CD4-positive, alpha-beta T cell (primary cell): ENCODE data around the gene PTPRCAP. TPM values are rescaled to one million over a fixed set of nuclear protein-coding genes. Genes with fewer than 3 reads are reported as not detected.

ENCODE experiments used
- ATAC-seq: fragments of 200-7000 bp; cut with Tn5 transposase; one replicate; pipeline ENCODE4 v1.10.0; 2022; ENCODE audit warnings: mild to moderate bottlenecking; ENCODE audit not compliant: poor library complexity
- CTCF ChIA-PET: fragments of 350-600 bp; sonication (Branson Sonifier 250); formaldehyde crosslinking; loops from one replicate; lab custom pipeline; 2021; ENCODE audit warnings: antibody characterized with exemption, inconsistent platforms; lab: Charles Lee
- POLR2A ChIA-PET: fragments of 350-600 bp; sonication (Branson Sonifier 250); formaldehyde crosslinking; loops from one replicate; lab custom pipeline; 2021; ENCODE audit warnings: antibody characterized with exemption, inconsistent platforms; lab: Charles Lee
- DNase-seq, 14 experiments: peaks; one replicate each; pipeline ENCODE4 v3.0.0-alpha.2; 2013 to 2020; ENCODE audit warnings: mixed read lengths in 2 of 14
- H3K27ac ChIP-seq, 2 donors: one replicate each; pipeline versions ENCODE4 v1.5.1 to v1.7.0; 2013; ENCODE audit warnings: low read length in 2 of 2, low read depth in 1 of 2, mild to moderate bottlenecking in 1 of 2
- H3K27me3 ChIP-seq, 2 experiments: 1 replicate in 1 of 2; 2 replicates in 1 of 2; pipeline versions ENCODE4 v1.6.1 to v1.7.0; 2013; ENCODE audit warnings: low read length in 2 of 2, control low read depth in 1 of 2, mild to moderate bottlenecking in 1 of 2, moderate library complexity in 1 of 2; ENCODE audit not compliant: insufficient read depth in 2 of 2, control insufficient read depth in 1 of 2
- H3K36me3 ChIP-seq: one replicate; pipeline ENCODE4 v1.6.1; 2013; ENCODE audit warnings: low read length, control low read depth; ENCODE audit not compliant: insufficient read depth
- H3K4me1 ChIP-seq: one replicate; pipeline ENCODE4 v1.6.1; 2013; ENCODE audit warnings: low read length, control low read depth; ENCODE audit not compliant: insufficient read depth
- H3K4me3 ChIP-seq: one replicate; pipeline ENCODE4 v1.5.1; 2013; ENCODE audit warnings: mild to moderate bottlenecking, low read length, moderate library complexity
- H3K9me3 ChIP-seq, 2 experiments: 1 replicate in 1 of 2; 2 replicates in 1 of 2; pipeline versions ENCODE4 v1.6.1 to v1.7.0; 2013; ENCODE audit warnings: low read length in 2 of 2, mild to moderate bottlenecking in 2 of 2, control low read depth in 1 of 2, moderate library complexity in 1 of 2; ENCODE audit not compliant: control insufficient read depth in 1 of 2, insufficient read depth in 1 of 2
- H3K27ac Mint-ChIP-seq: one replicate; pipeline ENCODE4 v1.8.0; 2020; ENCODE audit warnings: mixed read lengths
- H3K27me3 Mint-ChIP-seq: one replicate; pipeline ENCODE4 v1.8.0; 2021; ENCODE audit warnings: mixed read lengths
- H3K36me3 Mint-ChIP-seq: one replicate; pipeline ENCODE4 v1.8.0; 2021; ENCODE audit warnings: low read depth, mixed read lengths
- H3K4me1 Mint-ChIP-seq: one replicate; pipeline ENCODE4 v1.8.0; 2021; ENCODE audit warnings: low read depth, mixed read lengths
- H3K4me3 Mint-ChIP-seq: one replicate; pipeline ENCODE4 v1.8.0; 2020; ENCODE audit warnings: mild to moderate bottlenecking, mixed read lengths
- H3K9me3 Mint-ChIP-seq: one replicate; pipeline ENCODE4 v1.8.0; 2020; ENCODE audit warnings: mixed read lengths
- CTCF ChIP-seq: fragments of 200-600 bp; IDR thresholded peaks from one replicate; pipeline ENCODE4 v1.8.0; 2022; ENCODE audit warnings: antibody characterized with exemption, mild to moderate bottlenecking
- intact Hi-C, 2 experiments: fragments of 100-400 bp; cut with DNase I in 1 of 2; cut with micrococcal nuclease in 1 of 2; formaldehyde crosslinking; loops; one replicate each; pipeline versions ENCODE4 v1.15.1 to v1.9.0; 2023 to 2025; cut with DNase I, micrococcal nuclease
- total RNA-seq, 174 experiments: library from RNA in 2 of 174; stranded (reverse) in 2 of 174; gene quantifications; one replicate each; pipeline ENCODE4 v1.2.3 and lab custom pipeline; 2021 to 2026

PTPRCAP gene
- total RNA-seq, 2 experiments from 2014 or later: 129 to 134 TPM

GRCh38 chr11:67431346-67432249 lies 5.9 kb downstream of the PTPRCAP start:
- no peak overlapping the region for H3K4me3 ChIP-seq
- DNase-seq: no peak
- H3K4me1 Mint-ChIP-seq: peaks cover 56% of the 10 kb centered on the region
- H3K36me3 Mint-ChIP-seq: peaks cover 63% of the 10 kb centered on the region
- no peak for ATAC-seq
- H3K9me3 Mint-ChIP-seq: no peaks in the 10 kb centered on the region
- peaks cover 62% of the 10 kb centered on the region for H3K36me3 ChIP-seq
- H3K27me3 ChIP-seq: no peaks in the 10 kb centered on the region
- intact Hi-C loops: no loop called here
- no peaks in the 10 kb centered on the region for H3K27me3 Mint-ChIP-seq
- no peak for TF ChIP-seq CTCF
- ChIA-PET CTCF (no interaction called here), POLR2A (interaction anchor here (0.5 to 17.7 kb wide), 11 partner anchors 6 to 136 kb away, joined by 3 to 411 read pairs (median 9); partner anchors contain the start of genes AIP, CARNS1, PITPNM1 and PPP1CA)
- H3K27ac Mint-ChIP-seq: peak overlapping the region; percentile 78
- H3K27ac ChIP-seq: peak overlapping the region in 1 of 2 donors; percentile 13
- H3K4me1 ChIP-seq: peaks cover 87% of the 10 kb centered on the region
- no peaks in the 10 kb centered on the region for H3K9me3 ChIP-seq
- peak overlapping the region; percentile 77 for H3K4me3 Mint-ChIP-seq

GRCh38 chr11:67429722-67430121 lies 7.8 kb downstream of the PTPRCAP start:
- H3K27ac ChIP-seq: no peak overlapping the region
- no peak for TF ChIP-seq CTCF

GRCh38 chr11:67429038-67429668 lies 8.3 kb downstream of the PTPRCAP start:
- H3K4me1 Mint-ChIP-seq: peaks cover 42% of the 10 kb centered on the region
- POLR2A ChIA-PET: interaction anchor here (0.8 to 17.7 kb wide), 9 partner anchors 9 to 1930 kb away, joined by 3 to 411 read pairs (median 15); partner anchors contain the start of genes AIP, CARNS1, CORO1B and MALAT1
- H3K4me1 ChIP-seq: peaks cover 67% of the 10 kb centered on the region

More at GRCh38 chr11:67429722-67430121, 7.8 kb downstream of the PTPRCAP start:
- H3K27me3 ChIP-seq: no peaks in the 10 kb centered on the region
- H3K4me1 ChIP-seq: peaks cover 70% of the 10 kb centered on the region
- H3K9me3 ChIP-seq: no peaks in the 10 kb centered on the region
- Mint-ChIP-seq H3K27ac (peak overlapping the region; percentile 96), H3K27me3 (no peaks in the 10 kb centered on the region), H3K4me1 (peaks cover 45% of the 10 kb centered on the region), H3K9me3 (no peaks in the 10 kb centered on the region), H3K36me3 (peaks cover 51% of the 10 kb centered on the region), H3K4me3 (peak overlapping the region; percentile 98)
- H3K4me3 ChIP-seq: no peak overlapping the region
- DNase-seq: no peak
- intact Hi-C loops: loop anchor here in 1 of 2 experiments (2.0 kb wide), 2 partner anchors 29 to 77 kb away; partner anchors contain the start of gene PPP1CA
- H3K36me3 ChIP-seq: peaks cover 47% of the 10 kb centered on the region
- ChIA-PET CTCF (no interaction called here), POLR2A (interaction anchor here (1.8 to 17.7 kb wide), 5 partner anchors 8 to 35 kb away, joined by 6 to 411 read pairs (median 82); partner anchors contain the start of genes CARNS1, CORO1B, PPP1CA and PTPRCAP)
- no peak for ATAC-seq

More at GRCh38 chr11:67429038-67429668, 8.3 kb downstream of the PTPRCAP start:
- H3K9me3 Mint-ChIP-seq: no peaks in the 10 kb centered on the region
- intact Hi-C loops: loop anchor here in 1 of 2 experiments (2.0 kb wide), 2 partner anchors 28 to 78 kb away; partner anchors contain the start of gene PPP1CA
- ATAC-seq (no peak), DNase-seq (peak in 1 of 14 experiments; percentile 3)
- TF ChIP-seq CTCF: no peak
- H3K27me3 Mint-ChIP-seq: no peaks in the 10 kb centered on the region
- H3K4me3 Mint-ChIP-seq: peak overlapping the region; percentile 98
- no peaks in the 10 kb centered on the region for H3K27me3 ChIP-seq
- peaks cover 49% of the 10 kb centered on the region for H3K36me3 Mint-ChIP-seq
- peaks cover 41% of the 10 kb centered on the region for H3K36me3 ChIP-seq
- H3K9me3 ChIP-seq: no peaks in the 10 kb centered on the region
- CTCF ChIA-PET: interaction anchor here (1.5 kb wide), 1 partner anchor 47 kb away, joined by 5 read pairs; no protein-coding TSS in a partner anchor
- H3K27ac Mint-ChIP-seq: peak overlapping the region; percentile 96
- H3K27ac ChIP-seq: peak overlapping the region; percentile 85 to 86
- H3K4me3 ChIP-seq: peak overlapping the region; percentile 92
